Measurements from ENCODE around the gene MSX2. TPM values are rescaled to one million over a fixed set of nuclear protein-coding genes. Genes with fewer than 3 reads are reported as not detected.

The MSX2 gene
- total and polyA plus RNA-seq, 2 donors from 2014 or later: 0.37 to 0.79 TPM

DNA sequence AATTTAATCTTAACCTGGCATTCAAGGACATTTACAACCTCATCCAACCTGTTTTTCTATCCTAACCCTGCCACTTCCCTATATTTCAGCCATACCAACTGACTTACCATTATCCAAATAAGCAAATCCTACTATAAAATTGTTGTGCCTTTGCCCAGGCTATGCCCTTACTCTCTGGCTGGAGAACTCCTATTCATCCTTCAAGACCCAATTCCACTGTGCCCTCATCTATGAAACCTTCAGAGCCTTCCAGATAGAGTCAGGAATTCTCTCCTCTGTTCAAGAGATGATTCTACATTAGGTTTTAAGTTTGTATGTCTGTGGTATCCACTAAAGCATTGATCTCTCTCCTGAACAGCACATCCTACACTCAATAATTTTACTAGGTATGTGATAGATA, 46.3 kb upstream of the MSX2 start:
- DNase-seq (no peak), FAIRE-seq (no peak)
- TF ChIP-seq, protein P1, sequence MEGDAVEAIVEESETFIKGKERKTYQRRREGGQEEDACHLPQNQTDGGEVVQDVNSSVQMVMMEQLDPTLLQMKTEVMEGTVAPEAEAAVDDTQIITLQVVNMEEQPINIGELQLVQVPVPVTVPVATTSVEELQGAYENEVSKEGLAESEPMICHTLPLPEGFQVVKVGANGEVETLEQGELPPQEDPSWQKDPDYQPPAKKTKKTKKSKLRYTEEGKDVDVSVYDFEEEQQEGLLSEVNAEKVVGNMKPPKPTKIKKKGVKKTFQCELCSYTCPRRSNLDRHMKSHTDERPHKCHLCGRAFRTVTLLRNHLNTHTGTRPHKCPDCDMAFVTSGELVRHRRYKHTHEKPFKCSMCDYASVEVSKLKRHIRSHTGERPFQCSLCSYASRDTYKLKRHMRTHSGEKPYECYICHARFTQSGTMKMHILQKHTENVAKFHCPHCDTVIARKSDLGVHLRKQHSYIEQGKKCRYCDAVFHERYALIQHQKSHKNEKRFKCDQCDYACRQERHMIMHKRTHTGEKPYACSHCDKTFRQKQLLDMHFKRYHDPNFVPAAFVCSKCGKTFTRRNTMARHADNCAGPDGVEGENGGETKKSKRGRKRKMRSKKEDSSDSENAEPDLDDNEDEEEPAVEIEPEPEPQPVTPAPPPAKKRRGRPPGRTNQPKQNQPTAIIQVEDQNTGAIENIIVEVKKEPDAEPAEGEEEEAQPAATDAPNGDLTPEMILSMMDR (IDR thresholded peaks at IDR 0.05; ENCODE audit: borderline replicate concordance, extremely low read depth, insufficient read depth): no peak
- Histone ChIP-seq H3K4me1 (ENCODE audit: control insufficient read depth in 2 of 3, insufficient read depth in 2 of 3, low read depth in 1 of 3, low read length in 3 of 3) (no peaks in the 10 kb centered on the region), H3K4me3 (ENCODE audit: low read length in 3 of 3) (no peak overlapping the region), H3K27me3 (ENCODE audit: control insufficient read depth, insufficient read depth, low read length) (no peaks in the 10 kb centered on the region), H3K9ac (ENCODE audit: low read length in 3 of 3) (no peak overlapping the region), H3K27ac (ENCODE audit: low read depth in 2 of 2, low read length in 2 of 2) (no peak overlapping the region), H3K9me3 (ENCODE audit: control insufficient read depth in 2 of 3, insufficient read depth in 1 of 3, low read length in 3 of 3) (peaks cover 0 to 4% (median 4%) of the 10 kb centered on the region in 3 donors), H3K36me3 (ENCODE audit: control insufficient read depth in 2 of 3, insufficient read depth in 3 of 3, low read length in 3 of 3) (no peaks in the 10 kb centered on the region)
- intact Hi-C loops (cut with DNase I): no loop called here

DNA sequence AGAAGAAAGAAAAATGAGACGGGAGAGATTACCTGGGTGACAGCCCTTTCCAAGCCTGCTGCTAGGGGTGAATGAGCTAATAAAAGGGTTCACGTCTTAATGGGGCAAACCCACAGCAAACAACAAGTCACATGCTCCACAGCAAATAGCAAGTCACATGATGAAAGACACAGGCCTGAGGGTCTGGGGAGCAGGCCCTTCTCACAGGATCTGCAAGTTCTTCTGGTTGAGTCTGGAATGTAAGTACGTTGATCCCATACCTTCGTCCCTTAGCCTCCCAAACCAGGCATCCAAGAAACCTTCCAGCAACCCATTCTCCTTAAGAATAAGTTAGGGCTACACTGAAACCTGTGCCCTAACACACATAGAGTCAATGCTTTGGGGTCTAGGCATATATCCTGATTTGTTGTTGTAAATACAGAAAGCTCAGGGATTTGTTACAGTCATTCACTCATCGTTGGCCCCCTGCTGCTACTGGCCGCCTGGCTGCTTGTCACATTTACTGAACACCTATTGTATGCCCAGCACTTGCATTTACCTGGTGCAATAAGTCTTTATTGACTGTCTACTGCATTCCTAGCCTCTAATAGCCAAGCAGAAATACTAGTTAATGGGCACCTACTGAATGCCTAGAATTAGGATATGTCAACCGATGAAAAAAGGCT, 43.3 kb upstream of the MSX2 start:
- TF ChIP-seq, protein P1 (IDR thresholded peaks at IDR 0.05; ENCODE audit: borderline replicate concordance, extremely low read depth, insufficient read depth): no peak
- H3K27me3 ChIP-seq (ENCODE audit: control insufficient read depth, insufficient read depth, low read length): no peaks in the 10 kb centered on the region
- intact Hi-C loops (cut with DNase I): no loop called here
- no peak overlapping the region for H3K27ac ChIP-seq (ENCODE audit: low read depth in 2 of 2, low read length in 2 of 2)
- H3K9me3 ChIP-seq (ENCODE audit: control insufficient read depth in 2 of 3, insufficient read depth in 1 of 3, low read length in 3 of 3): peaks cover 0 to 7% (median 4%) of the 10 kb centered on the region in 3 donors
- no peak overlapping the region for H3K4me3 ChIP-seq (ENCODE audit: low read length in 3 of 3)
- FAIRE-seq (no peak), DNase-seq (no peak)
- H3K36me3 ChIP-seq (ENCODE audit: control insufficient read depth in 2 of 3, insufficient read depth in 3 of 3, low read length in 3 of 3): no peaks in the 10 kb centered on the region
- H3K4me1 ChIP-seq (ENCODE audit: control insufficient read depth in 2 of 3, insufficient read depth in 2 of 3, low read depth in 1 of 3, low read length in 3 of 3): no peaks in the 10 kb centered on the region
- no peak overlapping the region for H3K9ac ChIP-seq (ENCODE audit: low read length in 3 of 3)

GRCh38 chr5:174687503-174687902, 36.9 kb upstream of the MSX2 start:
- H3K4me3 ChIP-seq (ENCODE audit: low read length in 3 of 3): no peak overlapping the region
- no peak overlapping the region for H3K27ac ChIP-seq (ENCODE audit: low read depth in 2 of 2, low read length in 2 of 2)
- H3K9me3 ChIP-seq (ENCODE audit: control insufficient read depth in 2 of 3, insufficient read depth in 1 of 3, low read length in 3 of 3): peaks cover 0 to 3% (median 0%) of the 10 kb centered on the region in 3 donors
- TF ChIP-seq, protein P1 (IDR thresholded peaks at IDR 0.05; ENCODE audit: borderline replicate concordance, extremely low read depth, insufficient read depth): no peak
- no peak overlapping the region for H3K9ac ChIP-seq (ENCODE audit: low read length in 3 of 3)
- no peaks in the 10 kb centered on the region for H3K4me1 ChIP-seq (ENCODE audit: control insufficient read depth in 2 of 3, insufficient read depth in 2 of 3, low read depth in 1 of 3, low read length in 3 of 3)
- H3K27me3 ChIP-seq (ENCODE audit: control insufficient read depth, insufficient read depth, low read length): peaks cover 40% of the 10 kb centered on the region
- no peaks in the 10 kb centered on the region for H3K36me3 ChIP-seq (ENCODE audit: control insufficient read depth in 2 of 3, insufficient read depth in 3 of 3, low read length in 3 of 3)
- no peak for DNase-seq
- intact Hi-C loops (cut with DNase I): no loop called here
- FAIRE-seq: no peak
